HepG2 (cell line): ENCODE data around the gene PDK2. TPM values are rescaled to one million over a fixed set of nuclear protein-coding genes. Genes with fewer than 3 reads are reported as not detected.

Source experiments
- ATF7 ChIP-seq, 2 experiments: fragments of 450-650 bp in 1 of 2; sonication (generic) in 1 of 2; formaldehyde crosslinking in 1 of 2; IDR thresholded peaks; 2 replicates each; pipeline versions ENCODE4 v1.4.0 to v1.6.1; 2016 to 2020; ENCODE audit warnings: antibody characterized with exemption in 1 of 2, mild to moderate bottlenecking in 1 of 2, missing genetic modification reagents in 1 of 2
- BRCA1 ChIP-seq: sonication (generic); formaldehyde crosslinking; IDR thresholded peaks from 2 replicates; pipeline ENCODE4 v1.4.0; 2020; ENCODE audit warnings: missing genetic modification reagents
- EEA1 ChIP-seq: sonication (generic); formaldehyde crosslinking; IDR thresholded peaks from 2 replicates; pipeline ENCODE4 v1.5.1; 2020; ENCODE audit warnings: mild to moderate bottlenecking, missing genetic modification reagents, borderline replicate concordance
- ELF3 ChIP-seq: IDR thresholded peaks from 2 replicates; pipeline ENCODE4 v1.6.1; 2016; ENCODE audit warnings: missing genetic modification reagents, missing compliant biosample characterization
- JARID2 ChIP-seq: sonication (generic); formaldehyde crosslinking; IDR thresholded peaks from 2 replicates; pipeline ENCODE4 v1.8.1; 2023; ENCODE audit warnings: missing genetic modification reagents, inconsistent platforms; ENCODE audit not compliant: insufficient replicate concordance
- JUN ChIP-seq: sonication (generic); formaldehyde crosslinking; IDR thresholded peaks from 2 replicates; pipeline ENCODE4 v1.4.0; 2020; ENCODE audit warnings: mild to moderate bottlenecking, missing genetic modification reagents
- MAFK ChIP-seq, 2 experiments: IDR thresholded peaks in 1 of 2; conservative IDR thresholded peaks in 1 of 2; 2 replicates each; pipeline ENCODE4 v1.6.1; 2011; ENCODE audit warnings: improper control_type of control experiment in 2 of 2, low read length in 2 of 2
- MNT ChIP-seq: fragments of 450-650 bp; IDR thresholded peaks from 2 replicates; pipeline ENCODE4 v1.6.1; 2016
- PHF21A ChIP-seq: sonication (generic); formaldehyde crosslinking; IDR thresholded peaks from 2 replicates; pipeline ENCODE4 v1.5.0; 2020; ENCODE audit warnings: mild to moderate bottlenecking, missing genetic modification reagents
- RFXANK ChIP-seq: IDR thresholded peaks from 2 replicates; pipeline ENCODE4 v1.6.1; 2016
- SMYD3 ChIP-seq: sonication (generic); formaldehyde crosslinking; IDR thresholded peaks from 2 replicates; pipeline ENCODE4 v1.8.1; 2023; ENCODE audit warnings: mild to moderate bottlenecking, missing genetic modification reagents
- SOX13 ChIP-seq, 3 experiments: fragments of 450-650 bp in 1 of 3; sonication (generic) in 1 of 3; formaldehyde crosslinking in 1 of 3; IDR thresholded peaks in 2 of 3; conservative IDR thresholded peaks in 1 of 3; 2 replicates each; pipeline versions ENCODE4 v1.5.0 to v1.6.1; 2016 to 2020; ENCODE audit warnings: antibody characterized with exemption in 1 of 3, mild to moderate bottlenecking in 1 of 3, missing compliant biosample characterization in 1 of 3, missing genetic modification reagents in 1 of 3, moderate library complexity in 1 of 3
- TBX3 ChIP-seq: fragments of 450-650 bp; IDR thresholded peaks from 2 replicates; pipeline ENCODE4 v1.6.1; 2017; ENCODE audit warnings: antibody characterized with exemption, mild to moderate bottlenecking, inconsistent platforms, borderline replicate concordance
- TFDP1 ChIP-seq: IDR thresholded peaks from 2 replicates; pipeline ENCODE4 v1.6.1; 2016; ENCODE audit warnings: missing compliant biosample characterization, missing genetic modification reagents, borderline replicate concordance
- USF2 ChIP-seq, 2 experiments: sonication (generic) in 1 of 2; formaldehyde crosslinking in 1 of 2; IDR thresholded peaks; 2 replicates each; pipeline versions ENCODE4 v1.5.1 to v1.6.1; 2011 to 2020; ENCODE audit warnings: borderline replicate concordance in 1 of 2, low read depth in 1 of 2, low read length in 1 of 2, mild to moderate bottlenecking in 1 of 2, missing genetic modification reagents in 1 of 2, moderate library complexity in 1 of 2
- ZNF34 ChIP-seq: sonication (generic); formaldehyde crosslinking; IDR thresholded peaks from 2 replicates; pipeline ENCODE4 v1.4.0; 2020; ENCODE audit warnings: mild to moderate bottlenecking, missing genetic modification reagents, borderline replicate concordance
- ZNF44 ChIP-seq: sonication (generic); formaldehyde crosslinking; IDR thresholded peaks from 2 replicates; pipeline ENCODE4 v1.5.1; 2020; ENCODE audit warnings: mild to moderate bottlenecking, missing genetic modification reagents
- ZNF746 ChIP-seq: sonication (generic); formaldehyde crosslinking; IDR thresholded peaks from 2 replicates; pipeline ENCODE4 v1.8.0; 2022; ENCODE audit warnings: mild to moderate bottlenecking, missing genetic modification reagents
- ZNF816 ChIP-seq: sonication (generic); formaldehyde crosslinking; IDR thresholded peaks from 2 replicates; pipeline ENCODE4 v1.8.0; 2022; ENCODE audit warnings: missing genetic modification reagents, mild to moderate bottlenecking, borderline replicate concordance
- ZSCAN12 ChIP-seq: sonication (generic); formaldehyde crosslinking; IDR thresholded peaks from 2 replicates; pipeline ENCODE4 v1.9.0; 2021; ENCODE audit warnings: mild to moderate bottlenecking, missing genetic modification reagents
- polyA plus RNA-seq, 8 experiments: library from polyadenylated mRNA; depleted of rRNA in 3 of 8; stranded (reverse) in 7 of 8; unstranded in 1 of 8; fragments of >200 nt; fragmentation: Illumina TruSeq in 4 of 8; extraction: Trizol in 4 of 8; gene quantifications; 2 replicates each; pipeline versions ENCODE4 v1.2.1 to v1.2.3, GENCODE V29; 2011 to 2016; ENCODE audit warnings: low read depth in 4 of 8, missing spikeins in 1 of 8, mixed read lengths in 1 of 8; ENCODE audit not compliant: insufficient read depth in 1 of 8
- total RNA-seq, 5 experiments: library from RNA; depleted of rRNA; stranded (reverse); fragments of >200 nt; fragmentation: Illumina TruSeq; extraction: Trizol; gene quantifications; 2 replicates each; pipeline ENCODE4 v1.2.3, GENCODE V29; 2016; ENCODE audit warnings: low read depth in 1 of 5
- TF ChIP-seq, protein P1 (sequence below): sonication (generic); formaldehyde crosslinking; IDR thresholded peaks from 2 replicates; pipeline ENCODE4 v1.4.0; 2020; ENCODE audit warnings: mild to moderate bottlenecking, missing genetic modification reagents

The PDK2 gene
- total and polyA plus RNA-seq, 2 of the 13 experiments (the other 11 are each of a cell fraction or from before 2014, with no cell fraction given) = 18.5 to 59.7 TPM

DNA sequence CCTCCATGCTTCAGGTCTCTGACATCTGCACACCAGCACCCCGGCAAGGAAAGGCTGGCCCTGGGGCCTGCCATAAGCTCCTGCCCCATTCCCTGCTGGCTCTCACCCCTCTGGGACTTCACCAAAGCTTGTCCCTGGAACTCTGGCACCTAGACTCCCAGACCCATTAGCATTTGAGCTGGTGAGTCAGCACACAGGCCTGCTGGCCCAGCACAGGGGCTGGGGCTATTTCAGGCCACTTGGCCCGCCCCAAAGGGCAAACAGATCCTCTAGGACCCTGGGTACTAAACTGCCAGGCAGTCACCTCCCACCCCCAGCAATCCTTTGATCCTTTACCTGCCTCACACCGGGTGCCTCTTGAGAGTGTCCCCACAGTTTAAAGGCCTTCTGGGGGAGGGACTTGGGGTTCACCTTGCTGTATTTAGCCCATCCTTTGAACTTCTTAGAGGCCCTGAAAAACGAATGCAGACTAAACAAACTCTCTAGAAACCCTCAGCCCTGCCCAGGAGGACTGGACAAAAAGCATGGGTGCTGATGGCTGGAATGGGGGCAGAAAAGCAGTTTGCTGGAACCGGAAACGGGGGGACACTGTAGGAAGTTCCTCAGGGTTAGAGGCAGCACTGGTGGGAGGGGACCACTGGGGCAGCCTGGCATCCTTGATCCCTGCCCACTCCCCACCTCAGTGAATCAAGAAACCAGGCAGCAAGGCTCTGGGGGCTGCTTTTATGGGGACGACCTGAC, 38.0 kb downstream of the PDK2 start (continued):
- TF ChIP-seq SOX13 (IDR thresholded peaks at IDR 0.05) = no peak
- peak in 1 of 2 experiments; percentile 29; a peak in 1 of 4 replicates for TF ChIP-seq SOX13 (CRISPR knock-in tag; conservative IDR thresholded peaks at IDR 0.05 in 1 of 2, IDR thresholded peaks at IDR 0.05 in 1 of 2)
- no peak for TF ChIP-seq USF2 (IDR thresholded peaks at IDR 0.05; ENCODE audit: low read depth, low read length)
- TF ChIP-seq USF2 (CRISPR knock-in tag; IDR thresholded peaks at IDR 0.05; ENCODE audit: borderline replicate concordance) = no peak
- TF ChIP-seq ZNF44 (CRISPR knock-in tag) = no peak
- TF ChIP-seq JARID2 = no peak
- no peak for TF ChIP-seq ZNF34 (CRISPR knock-in tag)
- TF ChIP-seq RFXANK (CRISPR knock-in tag) = no peak
- TF ChIP-seq, protein P1, sequence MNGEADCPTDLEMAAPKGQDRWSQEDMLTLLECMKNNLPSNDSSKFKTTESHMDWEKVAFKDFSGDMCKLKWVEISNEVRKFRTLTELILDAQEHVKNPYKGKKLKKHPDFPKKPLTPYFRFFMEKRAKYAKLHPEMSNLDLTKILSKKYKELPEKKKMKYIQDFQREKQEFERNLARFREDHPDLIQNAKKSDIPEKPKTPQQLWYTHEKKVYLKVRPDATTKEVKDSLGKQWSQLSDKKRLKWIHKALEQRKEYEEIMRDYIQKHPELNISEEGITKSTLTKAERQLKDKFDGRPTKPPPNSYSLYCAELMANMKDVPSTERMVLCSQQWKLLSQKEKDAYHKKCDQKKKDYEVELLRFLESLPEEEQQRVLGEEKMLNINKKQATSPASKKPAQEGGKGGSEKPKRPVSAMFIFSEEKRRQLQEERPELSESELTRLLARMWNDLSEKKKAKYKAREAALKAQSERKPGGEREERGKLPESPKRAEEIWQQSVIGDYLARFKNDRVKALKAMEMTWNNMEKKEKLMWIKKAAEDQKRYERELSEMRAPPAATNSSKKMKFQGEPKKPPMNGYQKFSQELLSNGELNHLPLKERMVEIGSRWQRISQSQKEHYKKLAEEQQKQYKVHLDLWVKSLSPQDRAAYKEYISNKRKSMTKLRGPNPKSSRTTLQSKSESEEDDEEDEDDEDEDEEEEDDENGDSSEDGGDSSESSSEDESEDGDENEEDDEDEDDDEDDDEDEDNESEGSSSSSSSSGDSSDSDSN (CRISPR knock-in tag) = peak; percentile 55; the same call in 1 of the 2 replicates
- TF ChIP-seq TBX3 = peak; percentile 64; the same call in 1 of the 2 replicates
- TF ChIP-seq JUN (CRISPR knock-in tag) = peak; percentile 38; the same call in 1 of the 2 replicates
- TF ChIP-seq PHF21A = peak; percentile 51; the same call in 1 of the 2 replicates
- peak; percentile 48 for TF ChIP-seq ZNF746
- no peak for TF ChIP-seq ZSCAN12 (CRISPR knock-in tag)
- no peak for TF ChIP-seq SMYD3
- no peak for TF ChIP-seq BRCA1 (CRISPR knock-in tag)
- TF ChIP-seq ZNF816 (CRISPR knock-in tag) = no peak; the same call in none of the 2 replicates
- no peak for TF ChIP-seq ELF3
- no peak for TF ChIP-seq ATF7 (IDR thresholded peaks at IDR 0.05)
- no peak for TF ChIP-seq ATF7 (CRISPR knock-in tag; IDR thresholded peaks at IDR 0.05)
- TF ChIP-seq MAFK (conservative IDR thresholded peaks at IDR 0.05 in 1 of 2, IDR thresholded peaks at IDR 0.05 in 1 of 2; ENCODE audit: low read length in 2 of 2) = peak; percentile 27 to 69; a peak in 3 of 4 replicates
- TF ChIP-seq TFDP1 (CRISPR knock-in tag) = peak; percentile 18; the same call in 1 of the 2 replicates
- TF ChIP-seq MNT = no peak
- no peak for TF ChIP-seq EEA1 (CRISPR knock-in tag)
